ENCODE results near the gene BCR. TPM values are rescaled to one million over a fixed set of nuclear protein-coding genes. Genes with fewer than 3 reads are reported as not detected.

Gene BCR
- total RNA-seq, 1 experiment from 2014 or later = 10.2 TPM

- peak; percentile 40 for DNase-seq (ENCODE audit: low read depth)
Observed at GRCh38 chr22:23215294-23216241, 35.3 kb downstream of the BCR start.

DNA sequence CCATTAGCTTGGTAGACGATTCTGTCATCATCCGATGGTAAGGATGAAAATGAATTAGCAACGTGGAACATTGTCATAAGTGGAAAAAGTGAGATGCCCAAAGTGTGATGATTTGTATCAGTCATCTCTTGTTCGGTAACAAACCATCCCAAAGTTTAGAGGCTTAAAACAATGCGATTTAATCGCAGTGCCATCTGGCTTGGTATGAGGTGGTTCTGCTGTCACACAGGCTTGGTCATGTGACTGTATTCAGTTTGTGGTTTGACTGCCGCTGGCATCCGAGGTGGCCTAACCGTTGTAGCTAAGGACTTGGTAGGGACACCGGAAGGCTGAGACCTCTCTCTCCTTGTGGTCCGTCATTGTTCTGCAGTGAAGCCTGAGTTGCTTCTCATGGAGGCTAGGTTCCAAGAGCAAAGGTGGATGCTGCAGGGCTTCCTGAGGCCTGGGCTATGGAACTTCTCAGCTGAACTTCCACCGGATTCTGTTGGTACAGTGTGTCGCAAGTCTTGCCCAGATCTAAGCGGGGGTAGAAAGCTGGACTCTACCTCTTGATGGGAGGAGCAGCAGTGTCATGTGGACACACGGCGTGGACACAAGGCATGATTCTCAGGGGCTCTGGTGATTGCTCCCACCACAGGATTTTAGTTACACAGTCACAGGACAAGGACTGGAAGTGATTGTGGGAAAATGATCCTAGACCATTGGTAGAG is 36.3 kb downstream of the BCR start:
- no peak for DNase-seq (ENCODE audit: low read depth)

- DNase-seq (ENCODE audit: low read depth) = no peak
Observed at GRCh38 chr22:23217171-23218052, 37.1 kb downstream of the BCR start.

- no peak for DNase-seq (ENCODE audit: low read depth)
Observed at GRCh38 chr22:23218053-23218866, 38.0 kb downstream of the BCR start.

- DNase-seq (ENCODE audit: low read depth) = peak; percentile 64
Observed at GRCh38 chr22:23218867-23219251, 38.5 kb downstream of the BCR start.

GRCh38 chr22:23219317-23219716 is 39.0 kb downstream of the BCR start:
- no peak for DNase-seq (ENCODE audit: low read depth)

GRCh38 chr22:23219822-23220484 is 39.6 kb downstream of the BCR start:
- peak; percentile 41 for DNase-seq (ENCODE audit: low read depth)

DNA sequence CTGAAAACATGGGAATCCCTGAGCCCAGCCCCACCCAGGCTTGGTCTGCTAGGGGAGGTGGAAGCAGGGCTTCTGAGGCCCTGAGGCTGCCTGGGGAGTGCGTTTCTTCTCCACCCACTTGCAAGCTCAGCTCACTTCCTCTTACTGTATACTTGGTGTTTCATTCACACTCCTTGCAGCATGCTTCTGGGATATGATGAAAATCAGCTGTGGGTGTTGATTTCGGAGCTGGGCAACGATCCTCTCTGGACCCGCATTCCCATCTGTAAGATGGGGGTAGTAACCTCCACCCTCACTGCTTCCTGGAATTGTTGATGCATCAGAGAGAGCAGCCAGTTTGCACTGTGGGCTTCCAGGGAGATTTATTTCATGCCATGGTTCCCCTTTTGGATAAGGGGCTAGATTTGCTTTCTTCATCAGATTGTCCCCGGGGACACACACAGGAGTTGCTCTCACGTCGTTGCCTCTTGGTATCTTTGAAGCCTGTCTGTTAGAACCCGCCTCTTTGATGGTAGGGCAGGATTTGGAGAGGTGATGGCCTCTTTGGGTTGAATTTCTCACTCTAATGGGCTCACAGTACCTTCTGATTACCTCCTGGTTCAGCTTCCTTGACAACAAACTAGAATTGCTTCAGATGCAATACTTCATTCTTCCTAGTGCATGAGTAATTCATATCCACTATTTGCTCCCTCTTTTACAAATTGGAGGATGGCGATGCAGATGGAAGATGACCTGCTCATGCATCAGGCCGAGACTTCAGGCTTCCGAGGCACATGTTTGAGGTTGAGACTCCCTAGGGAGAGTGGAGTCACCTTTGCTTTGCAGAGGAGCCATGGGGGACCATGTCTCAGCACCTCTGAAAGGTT is 40.4 kb downstream of the BCR start:
- DNase-seq (ENCODE audit: low read depth) = no peak

GRCh38 chr22:23221351-23221804 is 41.1 kb downstream of the BCR start:
- DNase-seq (ENCODE audit: low read depth) = no peak

GRCh38 chr22:23222033-23222792 is 41.9 kb downstream of the BCR start:
- no peak for DNase-seq (ENCODE audit: low read depth)

DNA sequence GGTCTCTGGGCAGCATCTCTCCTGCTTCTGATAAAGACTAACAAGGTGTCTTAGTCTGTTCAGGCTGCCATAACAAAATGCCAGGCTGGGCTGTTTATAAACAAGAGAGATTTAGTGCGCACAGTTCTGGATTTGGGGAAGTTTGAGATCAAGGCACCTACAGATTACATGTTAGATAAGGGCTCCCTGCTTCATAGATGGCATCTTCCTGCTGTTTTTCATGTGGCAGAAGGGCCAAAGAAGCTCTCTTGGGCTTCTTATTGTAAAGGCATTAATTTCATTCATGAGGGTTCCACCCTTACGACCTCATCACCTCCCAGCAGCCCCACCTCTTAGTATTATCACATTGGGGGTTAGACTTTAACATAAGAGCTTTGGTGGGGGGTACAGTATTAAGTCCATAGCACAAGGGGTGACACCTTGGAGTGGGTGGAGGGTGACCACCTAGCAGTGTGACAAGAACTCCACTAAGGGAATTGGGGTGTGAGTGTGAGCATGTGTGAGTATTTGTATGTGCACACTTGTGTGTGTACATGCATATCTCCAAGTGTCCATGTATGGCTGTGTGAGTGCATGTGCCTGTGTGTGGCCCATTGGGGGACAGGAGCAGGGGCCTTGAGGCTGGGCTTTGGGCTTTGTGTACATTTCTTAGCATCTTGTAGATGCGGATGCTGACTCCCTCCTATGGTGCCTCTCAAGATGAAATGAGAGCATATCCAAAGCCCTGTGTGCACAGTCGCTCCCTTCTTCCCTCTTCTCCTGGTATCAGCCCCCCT is 42.7 kb downstream of the BCR start:
- no peak for DNase-seq (ENCODE audit: low read depth)

- DNase-seq (ENCODE audit: low read depth) = no peak
Observed at GRCh38 chr22:23223569-23224317, 43.4 kb downstream of the BCR start.

DNA sequence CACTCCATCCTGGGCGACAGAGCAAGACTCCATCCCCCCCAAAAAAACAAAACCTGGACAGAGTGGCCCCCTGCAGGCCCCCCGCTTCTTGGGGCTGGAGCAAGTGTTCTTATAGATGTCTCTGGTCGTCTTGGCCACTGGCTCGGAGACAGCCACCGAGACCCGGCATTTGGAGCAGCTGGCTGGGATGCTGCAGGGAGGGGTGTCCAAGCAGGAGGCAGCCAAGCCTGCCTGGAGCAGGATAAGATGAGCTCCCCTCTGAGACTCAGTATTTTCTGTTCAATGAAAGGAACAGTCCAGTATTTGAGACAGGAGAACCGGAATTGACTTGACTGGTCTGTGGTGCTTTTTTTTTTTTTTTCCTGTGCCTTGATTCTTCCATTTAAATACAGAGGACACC is 44.5 kb downstream of the BCR start:
- DNase-seq (ENCODE audit: low read depth) = no peak

- DNase-seq (ENCODE audit: low read depth) = no peak
Observed at GRCh38 chr22:23225337-23225723, 45.0 kb downstream of the BCR start.

DNA sequence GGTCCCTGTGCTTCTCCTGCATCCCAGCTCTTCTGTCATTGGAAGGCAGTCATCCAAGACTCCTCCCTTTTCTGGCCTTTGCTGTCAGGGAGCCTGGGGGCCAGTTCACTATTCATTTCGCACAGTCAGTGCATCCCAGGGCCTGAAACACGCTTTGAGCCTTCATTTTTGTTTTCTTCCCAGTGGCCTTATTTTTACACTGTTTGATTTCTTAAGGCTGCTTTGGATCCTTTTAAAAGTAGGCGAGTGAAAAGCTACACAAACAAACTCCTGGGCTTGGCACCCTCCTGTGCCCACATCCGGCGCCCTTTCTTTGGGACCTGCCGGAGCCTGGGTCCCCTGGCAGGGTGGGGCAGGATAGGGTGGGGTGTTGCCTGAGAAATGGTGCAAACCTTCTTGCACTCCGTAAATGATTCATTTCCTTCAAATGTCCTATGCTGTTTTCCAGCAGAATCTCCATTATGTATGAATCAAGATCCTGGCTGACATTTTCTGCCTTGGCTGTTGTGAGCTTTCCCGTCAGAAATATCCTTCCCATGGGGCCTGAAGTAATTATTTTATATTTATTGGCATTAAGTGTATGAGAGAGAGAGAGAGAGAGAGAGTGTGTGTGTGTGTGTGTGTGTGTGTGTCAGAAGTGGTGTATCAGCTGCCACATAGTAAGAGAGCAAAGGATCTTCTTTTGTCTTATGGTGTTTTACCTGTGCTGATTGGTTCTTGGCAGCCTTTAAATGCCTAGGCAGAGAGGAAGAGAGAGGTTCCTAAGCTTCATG is 45.6 kb downstream of the BCR start:
- peak; percentile 19 for DNase-seq (ENCODE audit: low read depth)

DNA sequence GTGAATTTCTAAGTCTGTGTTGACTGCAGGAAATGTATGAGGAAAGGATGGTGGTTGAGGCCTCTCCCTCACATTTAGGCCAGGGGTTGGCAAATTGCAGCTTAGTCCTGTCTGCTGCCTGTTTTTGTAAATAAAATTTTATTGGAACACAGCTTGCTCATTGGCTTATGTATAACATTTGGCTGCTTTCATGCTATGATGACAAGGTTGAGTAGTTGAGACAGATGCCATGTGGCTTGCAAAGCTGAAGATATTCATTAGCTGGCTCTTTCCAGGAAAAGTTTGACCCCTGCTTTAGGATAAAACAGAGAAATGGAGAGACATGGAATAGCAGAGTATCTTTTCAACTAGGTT is 46.2 kb downstream of the BCR start:
- peak; percentile 65 for DNase-seq (ENCODE audit: low read depth)
